ENCODE results near the gene NAALADL2.

NAALADL2 gene

GRCh38 chr3:174973465-174973864 lies 114.3 kb downstream of the NAALADL2 start:
- DNase-seq (ENCODE audit: low read depth) = no peak

DNA sequence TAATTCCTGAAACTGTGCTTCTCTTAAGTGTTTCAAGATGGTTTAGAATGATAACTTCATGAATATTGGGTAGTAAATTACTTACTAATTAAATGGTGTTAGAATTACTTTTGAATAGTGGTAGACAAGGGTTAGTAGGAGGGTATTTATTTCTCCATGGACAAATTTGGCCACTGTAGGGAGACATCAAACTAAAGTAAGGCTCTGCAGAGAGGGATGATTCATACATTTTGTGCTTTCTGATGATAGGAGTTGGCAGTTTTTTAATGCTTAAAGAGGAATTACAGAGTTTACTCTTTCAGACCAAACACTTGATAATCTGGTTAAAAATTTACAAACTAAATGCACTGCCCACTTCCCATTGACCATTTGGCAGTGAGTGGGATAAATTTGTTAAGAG lies 127.6 kb downstream of the NAALADL2 start:
- no peak for DNase-seq (ENCODE audit: low read depth)

GRCh38 chr3:175001091-175001490 lies 142.0 kb downstream of the NAALADL2 start:
- DNase-seq (ENCODE audit: low read depth) = no peak

DNA sequence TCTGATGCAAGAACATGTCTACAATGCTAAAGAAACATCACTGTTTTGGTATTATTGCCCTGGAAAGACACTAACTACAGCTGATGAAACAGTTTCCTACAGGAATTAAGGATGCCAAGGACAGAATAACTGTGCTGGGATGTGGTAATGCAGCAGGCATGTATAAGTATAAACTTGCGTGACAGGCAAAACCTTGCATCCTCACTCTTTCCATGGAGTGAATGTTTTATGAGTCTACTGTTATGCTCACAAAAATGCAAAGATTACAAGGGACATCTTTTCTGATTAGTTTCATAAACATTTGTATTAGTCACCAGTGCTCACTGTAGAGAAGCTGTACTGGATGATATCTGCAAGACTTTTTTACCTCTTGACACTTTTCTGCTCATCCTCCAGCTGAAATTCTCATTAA lies 143.6 kb downstream of the NAALADL2 start:
- DNase-seq (ENCODE audit: low read depth) = no peak

GRCh38 chr3:175003590-175003989 lies 144.5 kb downstream of the NAALADL2 start:
- DNase-seq (ENCODE audit: low read depth) = no peak

DNA sequence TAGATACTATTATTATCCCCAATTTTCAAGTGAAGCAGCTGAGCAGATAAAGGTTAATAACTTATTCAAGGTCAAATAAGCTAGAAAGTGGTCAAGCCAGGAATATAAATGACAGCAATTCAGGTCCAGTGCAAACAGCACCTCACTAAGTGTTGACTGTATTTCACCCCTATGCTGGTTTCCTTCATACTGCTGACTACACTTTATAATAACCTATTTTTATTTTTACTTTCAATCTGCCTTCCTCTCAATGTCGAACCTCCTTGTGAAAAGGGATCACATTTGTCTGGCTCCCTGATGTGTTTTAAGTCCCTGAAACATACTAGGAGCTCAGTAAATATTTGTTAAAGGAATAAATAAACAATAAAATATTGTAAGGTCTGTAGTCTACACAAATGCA lies 146.1 kb downstream of the NAALADL2 start:
- DNase-seq (ENCODE audit: low read depth) = no peak

- no peak for DNase-seq (ENCODE audit: low read depth)
Measured at GRCh38 chr3:175005881-175006280, 146.7 kb downstream of the NAALADL2 start.

GRCh38 chr3:175007306-175007705 lies 148.2 kb downstream of the NAALADL2 start:
- no peak for DNase-seq (ENCODE audit: low read depth)

DNA sequence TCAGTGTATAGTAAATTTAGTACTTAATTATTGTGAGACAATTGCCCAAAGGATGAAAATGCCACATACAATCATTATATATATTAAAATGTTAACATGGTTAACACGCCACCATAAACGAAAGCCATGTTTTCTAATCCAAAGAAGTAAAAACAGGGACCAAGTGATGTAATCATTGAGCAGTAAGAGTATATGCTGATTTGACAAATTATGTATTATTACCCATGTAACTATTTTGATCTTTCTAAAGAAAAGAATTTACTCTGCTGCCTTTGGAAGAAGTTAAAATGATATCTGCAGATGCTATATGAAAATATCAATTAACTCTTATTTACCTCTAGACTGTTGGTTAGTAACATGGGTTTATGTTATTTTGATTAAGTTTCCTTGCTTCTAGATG lies 150.2 kb downstream of the NAALADL2 start:
- no peak for DNase-seq (ENCODE audit: low read depth)

GRCh38 chr3:175015056-175015635 lies 156.0 kb downstream of the NAALADL2 start:
- no peak for DNase-seq (ENCODE audit: low read depth)

GRCh38 chr3:175018946-175019727 lies 160.0 kb downstream of the NAALADL2 start:
- DNase-seq (ENCODE audit: low read depth) = no peak

- DNase-seq (ENCODE audit: low read depth) = no peak
Measured at GRCh38 chr3:175020101-175020500, 161.0 kb downstream of the NAALADL2 start.

DNA sequence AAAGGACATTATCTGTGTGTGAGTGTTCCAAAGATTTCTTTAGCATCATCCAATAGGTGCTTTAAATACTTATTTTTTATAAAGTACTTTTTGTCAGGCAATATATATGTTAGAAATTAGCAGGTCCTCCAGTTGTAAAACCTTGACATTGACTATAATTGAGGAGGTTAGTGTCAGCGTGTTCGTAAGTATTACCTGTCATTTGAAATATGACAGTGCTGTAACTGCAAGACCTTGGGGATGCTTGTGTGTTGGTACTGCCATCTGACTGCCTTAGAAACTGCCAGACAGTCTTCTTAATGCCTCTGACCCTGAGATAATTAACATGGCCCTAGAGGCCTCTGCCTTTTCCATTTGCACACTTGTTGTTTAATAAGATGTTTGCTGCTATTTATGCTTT lies 170.7 kb downstream of the NAALADL2 start:
- no peak for DNase-seq (ENCODE audit: low read depth)

GRCh38 chr3:175039875-175040274 lies 180.7 kb downstream of the NAALADL2 start:
- no peak for DNase-seq (ENCODE audit: low read depth)

DNA sequence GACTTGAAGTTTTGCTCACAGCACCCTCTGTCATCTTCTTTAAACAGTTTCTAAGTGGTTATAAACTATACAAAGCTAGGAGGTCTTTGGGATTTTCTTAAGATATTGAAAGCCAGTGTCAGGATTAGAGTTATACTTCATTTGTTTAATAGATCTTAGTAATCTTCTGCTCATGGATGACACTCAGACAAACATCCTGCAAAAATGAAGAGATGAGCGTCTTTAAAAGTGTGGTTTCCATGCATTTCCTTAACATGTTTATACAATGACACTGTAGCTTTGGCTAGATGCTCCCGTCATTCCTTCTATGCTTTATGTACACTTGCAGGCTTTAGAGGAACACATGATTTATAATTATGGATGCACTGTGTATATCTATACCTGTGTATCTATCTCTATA lies 182.2 kb downstream of the NAALADL2 start:
- no peak for DNase-seq (ENCODE audit: low read depth)

GRCh38 chr3:175046601-175047000 lies 187.5 kb downstream of the NAALADL2 start:
- DNase-seq (ENCODE audit: low read depth) = no peak

GRCh38 chr3:175047786-175048185 lies 188.7 kb downstream of the NAALADL2 start:
- no peak for DNase-seq (ENCODE audit: low read depth)

DNA sequence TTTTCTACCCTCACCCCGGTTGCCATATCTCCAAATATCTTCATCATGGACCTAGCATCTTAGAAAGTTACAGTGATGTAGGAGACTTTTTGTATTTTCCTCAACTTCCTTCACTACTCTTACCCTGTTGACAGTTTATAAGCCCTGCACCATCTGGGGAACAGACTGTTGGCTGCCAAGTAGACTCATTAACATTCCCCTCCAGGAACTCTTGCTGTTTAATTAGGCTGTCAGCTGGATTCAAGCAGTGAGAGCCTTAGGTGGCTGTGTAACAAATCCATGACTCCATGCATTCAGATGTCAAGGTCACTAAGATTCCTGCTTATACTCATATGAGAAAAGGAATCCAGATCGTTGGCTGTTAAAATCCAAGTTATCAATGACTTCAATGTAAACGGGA lies 198.3 kb downstream of the NAALADL2 start:
- no peak for DNase-seq (ENCODE audit: low read depth)

- DNase-seq (ENCODE audit: low read depth) = no peak
Measured at GRCh38 chr3:175059788-175060187, 200.7 kb downstream of the NAALADL2 start.

GRCh38 chr3:175065497-175065896 lies 206.4 kb downstream of the NAALADL2 start:
- no peak for DNase-seq (ENCODE audit: low read depth)

DNA sequence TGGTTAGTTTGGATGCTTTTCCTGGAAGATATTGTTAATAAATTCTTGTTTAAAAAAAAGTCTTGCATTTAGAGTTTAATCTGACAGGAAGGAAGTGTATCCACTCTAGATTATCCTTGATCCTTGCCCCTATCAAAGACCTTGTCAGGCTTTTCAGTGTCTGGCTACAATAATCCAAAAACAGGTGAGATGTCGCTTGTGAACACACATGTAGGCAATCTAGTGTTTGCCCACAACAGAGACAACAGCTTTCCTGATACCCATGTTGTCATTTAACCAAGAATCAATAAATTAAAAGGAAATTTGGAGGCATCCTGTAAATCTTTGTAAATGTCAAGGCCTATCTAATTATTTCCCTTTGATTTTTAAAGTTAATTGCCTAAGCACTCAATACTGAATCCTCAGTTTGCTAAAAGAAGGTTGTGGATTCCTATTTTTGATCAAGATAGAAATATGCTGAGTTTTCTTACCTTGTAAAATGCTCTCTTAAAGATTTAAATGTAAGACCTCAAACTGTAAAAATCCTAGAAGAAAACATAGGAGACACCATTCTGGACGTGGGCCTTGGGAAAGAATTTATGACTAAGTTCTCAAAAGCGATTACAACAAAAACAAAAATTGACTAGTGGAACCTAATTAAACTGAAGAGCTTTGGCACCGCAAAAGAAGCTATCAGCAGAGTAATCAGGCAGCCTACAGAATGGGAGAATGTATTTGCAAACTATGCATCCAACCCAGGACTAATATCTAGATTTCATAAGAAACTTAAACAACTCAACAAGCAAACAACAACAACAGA lies 207.7 kb downstream of the NAALADL2 start:
- no peak for DNase-seq (ENCODE audit: low read depth)

GRCh38 chr3:175068587-175068986 lies 209.5 kb downstream of the NAALADL2 start:
- DNase-seq (ENCODE audit: low read depth) = no peak

GRCh38 chr3:175070946-175071345 lies 211.8 kb downstream of the NAALADL2 start:
- no peak for DNase-seq (ENCODE audit: low read depth)

Measured in stimulated activated CD8-positive, alpha-beta memory T cell treated with anti-CD3 and anti-CD28 coated beads, Interleukin-15, amount 100 ng/mL, for 1 hour (primary cell).